ENCODE results near the gene CWF19L1.

Gene CWF19L1

DNA sequence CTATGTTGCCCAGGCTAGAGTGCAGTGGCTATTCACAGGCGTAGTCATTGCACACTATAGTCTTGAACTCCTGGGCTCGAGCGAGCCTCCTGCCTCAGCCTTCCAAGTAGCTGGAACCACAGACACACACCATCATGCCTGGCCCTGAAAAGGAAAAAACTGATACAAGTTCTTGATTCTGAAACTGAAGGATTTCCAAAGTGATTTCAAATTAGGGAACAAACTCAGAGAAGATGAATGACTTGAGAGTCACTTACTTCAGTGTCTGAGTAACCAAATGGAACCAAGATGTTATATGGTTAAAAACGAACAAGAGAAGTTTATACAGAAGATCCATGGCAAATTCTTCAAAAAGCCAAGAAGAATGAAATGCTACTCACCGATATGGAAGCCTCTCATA, 14.4 kb downstream of the CWF19L1 start:
- Histone ChIP-seq H3K9me3 (ENCODE audit: low read length) (no peaks in the 10 kb centered on the region), H3K27me3 (ENCODE audit: insufficient read depth, low read length) (no peaks in the 10 kb centered on the region), H2AFZ (ENCODE audit: low read length) (no peak overlapping the region), H3F3A (ENCODE audit: insufficient read depth, low read length) (no peaks in the 10 kb centered on the region), H3K27ac (ENCODE audit: low read depth, low read length, poor library complexity, severe bottlenecking) (no peak overlapping the region), H3K9me2 (ENCODE audit: low read depth, low read length) (no peaks in the 10 kb centered on the region), H3K36me3 (ENCODE audit: insufficient read depth, low read length) (peaks cover 57% of the 10 kb centered on the region), H4K20me1 (ENCODE audit: insufficient read depth, low read length) (no peaks in the 10 kb centered on the region), H3K4me1 (ENCODE audit: insufficient read depth, low read length, severe bottlenecking) (no peaks in the 10 kb centered on the region), H3K9ac (ENCODE audit: low read length) (no peak overlapping the region), H3K4me2 (ENCODE audit: low read length) (no peak overlapping the region), H3K4me3 (ENCODE audit: low read depth, low read length, poor library complexity, severe bottlenecking) (no peak overlapping the region), H3K79me2 (ENCODE audit: insufficient read depth, low read length) (no peaks in the 10 kb centered on the region)
- TF ChIP-seq, protein P1, sequence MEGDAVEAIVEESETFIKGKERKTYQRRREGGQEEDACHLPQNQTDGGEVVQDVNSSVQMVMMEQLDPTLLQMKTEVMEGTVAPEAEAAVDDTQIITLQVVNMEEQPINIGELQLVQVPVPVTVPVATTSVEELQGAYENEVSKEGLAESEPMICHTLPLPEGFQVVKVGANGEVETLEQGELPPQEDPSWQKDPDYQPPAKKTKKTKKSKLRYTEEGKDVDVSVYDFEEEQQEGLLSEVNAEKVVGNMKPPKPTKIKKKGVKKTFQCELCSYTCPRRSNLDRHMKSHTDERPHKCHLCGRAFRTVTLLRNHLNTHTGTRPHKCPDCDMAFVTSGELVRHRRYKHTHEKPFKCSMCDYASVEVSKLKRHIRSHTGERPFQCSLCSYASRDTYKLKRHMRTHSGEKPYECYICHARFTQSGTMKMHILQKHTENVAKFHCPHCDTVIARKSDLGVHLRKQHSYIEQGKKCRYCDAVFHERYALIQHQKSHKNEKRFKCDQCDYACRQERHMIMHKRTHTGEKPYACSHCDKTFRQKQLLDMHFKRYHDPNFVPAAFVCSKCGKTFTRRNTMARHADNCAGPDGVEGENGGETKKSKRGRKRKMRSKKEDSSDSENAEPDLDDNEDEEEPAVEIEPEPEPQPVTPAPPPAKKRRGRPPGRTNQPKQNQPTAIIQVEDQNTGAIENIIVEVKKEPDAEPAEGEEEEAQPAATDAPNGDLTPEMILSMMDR (IDR thresholded peaks at IDR 0.05; ENCODE audit: low read length): no peak
- no peak for TF ChIP-seq EZH2 (IDR thresholded peaks at IDR 0.05; ENCODE audit: borderline replicate concordance, low read length)

DNA sequence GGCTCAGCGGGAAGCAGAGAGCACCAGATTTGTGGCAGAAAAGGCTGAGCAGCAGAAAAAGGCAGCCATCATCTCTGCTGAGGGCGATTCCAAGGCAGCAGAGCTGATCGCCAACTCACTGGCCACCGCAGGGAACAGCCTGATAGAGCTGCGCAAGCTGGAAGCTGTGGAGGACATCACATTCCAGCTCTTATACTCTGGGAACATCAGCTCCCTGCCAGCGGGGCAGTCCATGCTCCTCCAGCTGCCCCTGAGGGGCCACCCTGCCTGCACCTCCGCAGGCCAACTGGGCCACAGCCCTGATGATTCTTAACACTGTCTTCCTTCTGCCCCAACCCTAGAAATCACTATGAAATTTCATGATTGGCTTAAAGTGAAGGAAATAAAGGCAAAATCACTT, 18.6 kb downstream of the CWF19L1 start:
- Histone ChIP-seq H2AFZ (ENCODE audit: low read length) (no peak overlapping the region), H3K4me1 (ENCODE audit: insufficient read depth, low read length, severe bottlenecking) (no peaks in the 10 kb centered on the region), H3K9me2 (ENCODE audit: low read depth, low read length) (no peaks in the 10 kb centered on the region), H3K4me2 (ENCODE audit: low read length) (no peak overlapping the region), H3F3A (ENCODE audit: insufficient read depth, low read length) (no peaks in the 10 kb centered on the region), H3K79me2 (ENCODE audit: insufficient read depth, low read length) (no peaks in the 10 kb centered on the region), H3K9ac (ENCODE audit: low read length) (no peak overlapping the region), H3K27ac (ENCODE audit: low read depth, low read length, poor library complexity, severe bottlenecking) (no peak overlapping the region), H3K4me3 (ENCODE audit: low read depth, low read length, poor library complexity, severe bottlenecking) (no peak overlapping the region), H3K36me3 (ENCODE audit: insufficient read depth, low read length) (peaks cover 59% of the 10 kb centered on the region), H3K27me3 (ENCODE audit: insufficient read depth, low read length) (no peaks in the 10 kb centered on the region), H4K20me1 (ENCODE audit: insufficient read depth, low read length) (no peaks in the 10 kb centered on the region), H3K9me3 (ENCODE audit: low read length) (no peaks in the 10 kb centered on the region)
- no peak for TF ChIP-seq EZH2 (IDR thresholded peaks at IDR 0.05; ENCODE audit: borderline replicate concordance, low read length)
- TF ChIP-seq, protein P1 (IDR thresholded peaks at IDR 0.05; ENCODE audit: low read length): no peak

DNA sequence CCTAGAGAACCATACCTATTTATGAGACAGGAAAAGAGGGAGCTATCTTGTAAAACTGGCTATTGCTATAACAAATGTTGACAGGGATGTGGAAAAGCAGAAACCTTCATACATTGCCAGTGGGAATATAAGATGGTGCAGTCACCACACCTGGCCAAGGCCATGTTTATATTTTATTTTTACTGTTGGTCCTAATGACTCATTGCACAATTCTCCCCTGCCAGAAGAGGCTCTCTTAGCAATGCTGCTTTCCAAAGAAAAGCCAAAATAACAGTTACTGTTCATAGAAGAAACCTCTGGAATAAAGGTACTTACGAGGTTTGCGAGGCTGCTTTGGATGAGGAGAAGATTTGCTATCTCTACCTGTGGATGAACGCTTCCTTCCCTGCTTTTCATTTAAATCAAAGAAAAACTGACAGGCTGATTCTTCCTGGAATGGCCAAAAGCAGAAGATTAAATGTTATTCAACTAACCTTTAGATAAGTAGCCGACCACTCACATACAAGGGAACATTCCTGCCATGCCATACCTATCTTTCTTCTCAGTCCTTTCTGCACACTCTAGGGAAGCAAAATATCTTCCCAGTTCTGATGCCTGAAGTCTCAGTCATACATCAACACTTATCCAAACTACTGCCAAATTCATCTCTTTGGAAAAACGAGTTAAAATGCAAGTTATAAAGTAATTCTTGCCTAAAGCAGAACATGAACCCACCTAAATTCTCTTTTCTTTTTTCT, 21.8 kb downstream of the CWF19L1 start:
- Histone ChIP-seq H3K27ac (ENCODE audit: low read depth, low read length, poor library complexity, severe bottlenecking) (no peak overlapping the region), H4K20me1 (ENCODE audit: insufficient read depth, low read length) (no peaks in the 10 kb centered on the region), H3K36me3 (ENCODE audit: insufficient read depth, low read length) (peaks cover 65% of the 10 kb centered on the region), H3K9ac (ENCODE audit: low read length) (no peak overlapping the region), H3K4me1 (ENCODE audit: insufficient read depth, low read length, severe bottlenecking) (no peaks in the 10 kb centered on the region), H3K4me2 (ENCODE audit: low read length) (no peak overlapping the region), H2AFZ (ENCODE audit: low read length) (no peak overlapping the region), H3K9me2 (ENCODE audit: low read depth, low read length) (no peaks in the 10 kb centered on the region), H3K4me3 (ENCODE audit: low read depth, low read length, poor library complexity, severe bottlenecking) (no peak overlapping the region), H3K27me3 (ENCODE audit: insufficient read depth, low read length) (no peaks in the 10 kb centered on the region), H3F3A (ENCODE audit: insufficient read depth, low read length) (no peaks in the 10 kb centered on the region), H3K9me3 (ENCODE audit: low read length) (no peaks in the 10 kb centered on the region), H3K79me2 (ENCODE audit: insufficient read depth, low read length) (no peaks in the 10 kb centered on the region)
- no peak for TF ChIP-seq EZH2 (IDR thresholded peaks at IDR 0.05; ENCODE audit: borderline replicate concordance, low read length)
- TF ChIP-seq, protein P1 (IDR thresholded peaks at IDR 0.05; ENCODE audit: low read length): no peak
